SK-N-SH (cell line): ENCODE data around the gene NRARP. TPM values are rescaled to one million over a fixed set of nuclear protein-coding genes. Genes with fewer than 3 reads are reported as not detected.

Source experiments
- CTCF ChIA-PET: fragments of 300-600, 350-600 bp; formaldehyde crosslinking; extraction: SDS; loops from one replicate; lab custom pipeline; 2021; lab: Yijun Ruan, JAX
- POLR2A ChIA-PET: fragments of 350-600 bp; sonication (Branson Sonifier 250); formaldehyde crosslinking; extraction: SDS; loops from one replicate; lab custom pipeline; 2020; ENCODE audit warnings: antibody characterized with exemption, inconsistent platforms; lab: Yijun Ruan, JAX
- DNase-seq: peaks from one replicate; pipeline ENCODE4 v3.0.0; 2012
- H2AFZ ChIP-seq: fragments of 200-600 bp; sonication (generic); 2 replicates; pipeline ENCODE4 v1.8.1; 2016; ENCODE audit warnings: antibody characterized with exemption, mild to moderate bottlenecking, low read depth
- H3F3A ChIP-seq: fragments of 200-600 bp; sonication (generic); replicated peaks from 2 replicates; pipeline ENCODE3; 2016; ENCODE audit warnings: antibody characterized with exemption, mild to moderate bottlenecking; ENCODE audit not compliant: insufficient read depth
- H3K27ac ChIP-seq, 2 experiments: fragments of 200-500 bp in 1 of 2; fragments of 200-600 bp in 1 of 2; sonication (Bioruptor generic) in 1 of 2; sonication (generic), shearing (Covaris generic) in 1 of 2; 2 replicates each; pipeline versions ENCODE4 v1.5.1 to v1.6.1; 2014 to 2016; ENCODE audit warnings: low read depth in 2 of 2, inconsistent platforms in 1 of 2, low read length in 1 of 2, mild to moderate bottlenecking in 1 of 2, mixed read lengths in 1 of 2
- H3K27me3 ChIP-seq: fragments of 200-600 bp; sonication (generic), shearing (Covaris generic); 2 replicates; pipeline ENCODE4 v1.6.1; 2016; ENCODE audit warnings: mixed run types; ENCODE audit not compliant: insufficient read depth
- H3K36me3 ChIP-seq, 2 experiments: fragments of 200-500 bp in 1 of 2; fragments of 200-600 bp in 1 of 2; sonication (Bioruptor generic) in 1 of 2; sonication (generic) in 1 of 2; replicated peaks in 1 of 2; 2 replicates each; pipeline versions ENCODE3 to v1.5.1; 2014 to 2016; ENCODE audit warnings: low read length in 1 of 2, mild to moderate bottlenecking in 1 of 2; ENCODE audit not compliant: insufficient read depth in 2 of 2, control insufficient read depth in 1 of 2
- H3K4me1 ChIP-seq, 2 experiments: fragments of 200-500 bp in 1 of 2; fragments of 200-600 bp in 1 of 2; sonication (Bioruptor generic) in 1 of 2; sonication (generic), shearing (Covaris generic) in 1 of 2; 2 replicates each; pipeline versions ENCODE4 v1.5.1 to v1.6.1; 2014 to 2016; ENCODE audit warnings: low read depth in 1 of 2, low read length in 1 of 2, mixed run types in 1 of 2; ENCODE audit not compliant: insufficient read depth in 2 of 2, control insufficient read depth in 1 of 2
- H3K4me2 ChIP-seq: fragments of 200-600 bp; sonication (generic), shearing (Covaris generic); 2 replicates; pipeline ENCODE4 v1.6.1; 2017; ENCODE audit warnings: mixed run types
- H3K4me3 ChIP-seq, 2 experiments: fragments of 200-500 bp in 1 of 2; fragments of 200-600 bp in 1 of 2; sonication (Bioruptor generic) in 1 of 2; sonication (generic), shearing (Covaris generic) in 1 of 2; 2 replicates each; pipeline versions ENCODE4 v1.5.1 to v1.8.1; 2014 to 2016; ENCODE audit warnings: low read depth in 2 of 2, inconsistent platforms in 1 of 2, low read length in 1 of 2, mild to moderate bottlenecking in 1 of 2, mixed read lengths in 1 of 2, moderate library complexity in 1 of 2
- H3K79me2 ChIP-seq: fragments of 200-600 bp; sonication (generic); 2 replicates; pipeline ENCODE4 v1.8.1; 2017; ENCODE audit warnings: mild to moderate bottlenecking; ENCODE audit not compliant: insufficient read depth
- H3K9ac ChIP-seq: fragments of 200-600 bp; sonication (generic); 2 replicates; pipeline ENCODE4 v1.6.1; 2017; ENCODE audit warnings: mixed run types
- H3K9me2 ChIP-seq: fragments of 200-600 bp; sonication (generic); 2 replicates; pipeline ENCODE4 v1.6.1; 2017; ENCODE audit warnings: mixed run types
- H3K9me3 ChIP-seq: fragments of 200-600 bp; sonication (generic); 2 replicates; pipeline ENCODE4 v1.6.1; 2017; ENCODE audit warnings: mixed run types, mild to moderate bottlenecking, moderate library complexity
- H4K20me1 ChIP-seq: fragments of 200-600 bp; sonication (generic); 2 replicates; pipeline ENCODE4 v1.6.1; 2017; ENCODE audit warnings: mild to moderate bottlenecking, mixed run types; ENCODE audit not compliant: insufficient read depth
- CHD2 ChIP-seq: fragments of 150-350 bp; IDR thresholded peaks from 2 replicates; pipeline ENCODE4 v1.6.1; 2018; ENCODE audit warnings: low read length; ENCODE audit not compliant: partially characterized antibody
- ELF1 ChIP-seq: IDR thresholded peaks from 2 replicates; pipeline ENCODE4 v1.4.0; 2012
- EP300 ChIP-seq, 2 experiments: IDR thresholded peaks; 2 replicates each; pipeline versions ENCODE4 v1.4.0 to v1.6.1; 2012; ENCODE audit warnings: borderline replicate concordance in 1 of 2, low read depth in 1 of 2, low read length in 1 of 2
- EZH2phosphoT487 ChIP-seq: fragments of 200-600 bp; sonication (generic); IDR thresholded peaks from 2 replicates; pipeline ENCODE4 v1.6.1; 2017; ENCODE audit warnings: low read depth, mixed run types, mild to moderate bottlenecking, antibody characterized with exemption, moderate library complexity, borderline replicate concordance
- JUND ChIP-seq: IDR thresholded peaks from 2 replicates; pipeline ENCODE4 v1.4.0; 2012
- MXI1 ChIP-seq: IDR thresholded peaks from 2 replicates; pipeline ENCODE4 v1.6.1; 2012; ENCODE audit warnings: mild to moderate bottlenecking, low read depth, low read length, improper control_type of control experiment
- NFIC ChIP-seq: IDR thresholded peaks from 2 replicates; pipeline ENCODE4 v1.4.0; 2012; ENCODE audit warnings: borderline replicate concordance
- POLR2AphosphoS5 ChIP-seq: IDR thresholded peaks from 2 replicates; pipeline ENCODE4 v1.6.1; 2012; ENCODE audit warnings: low read depth, low read length
- RCOR1 ChIP-seq: fragments of 150-350 bp; IDR thresholded peaks from 2 replicates; pipeline ENCODE4 v1.6.1; 2017; ENCODE audit warnings: antibody characterized with exemption, low read length
- RXRA ChIP-seq: IDR thresholded peaks from 2 replicates; pipeline ENCODE4 v1.4.0; 2012; ENCODE audit warnings: low read depth, mild to moderate bottlenecking, borderline replicate concordance
- SIN3A ChIP-seq: IDR thresholded peaks from 2 replicates; pipeline ENCODE4 v1.6.1; 2012; ENCODE audit warnings: low read depth, mild to moderate bottlenecking, low read length, moderate library complexity, borderline replicate concordance
- SMC3 ChIP-seq: IDR thresholded peaks from 2 replicates; pipeline ENCODE4 v1.6.1; 2012; ENCODE audit warnings: low read depth, low read length, improper control_type of control experiment
- TAF1 ChIP-seq: IDR thresholded peaks from 2 replicates; pipeline ENCODE4 v1.6.1; 2012; ENCODE audit warnings: low read depth, mild to moderate bottlenecking, low read length, moderate library complexity, borderline replicate concordance
- WGBS: methylation state at CpG from one replicate; pipeline ENCODE4 v1.1.6; 2017; ENCODE audit warnings: low lambda C conversion rate; 5-methylcytosine and 5-hydroxymethylcytosine counted together
- polyA plus RNA-seq, 3 experiments: library from polyadenylated mRNA; depleted of rRNA; stranded (reverse); fragments of >200 nt; gene quantifications; 2 replicates each; pipeline ENCODE4 v1.2.3, GENCODE V29; 2012
- TF ChIP-seq, protein P1 (sequence below): IDR thresholded peaks from 2 replicates; pipeline ENCODE4; 2012
- TF ChIP-seq, protein P2 (sequence below): IDR thresholded peaks from 2 replicates; pipeline ENCODE4 v1.6.1; 2012; ENCODE audit warnings: mild to moderate bottlenecking, low read depth, low read length, moderate library complexity
- TF ChIP-seq, protein P3 (sequence below): fragments of 200-600 bp; sonication (generic); IDR thresholded peaks from 2 replicates; pipeline ENCODE4 v1.6.1; 2017; ENCODE audit warnings: antibody characterized with exemption, mild to moderate bottlenecking, moderate library complexity

The NRARP gene
- polyA plus RNA-seq, 1 of the 3 experiments (the other 2 are of a cell fraction), result 3.9 TPM

DNA sequence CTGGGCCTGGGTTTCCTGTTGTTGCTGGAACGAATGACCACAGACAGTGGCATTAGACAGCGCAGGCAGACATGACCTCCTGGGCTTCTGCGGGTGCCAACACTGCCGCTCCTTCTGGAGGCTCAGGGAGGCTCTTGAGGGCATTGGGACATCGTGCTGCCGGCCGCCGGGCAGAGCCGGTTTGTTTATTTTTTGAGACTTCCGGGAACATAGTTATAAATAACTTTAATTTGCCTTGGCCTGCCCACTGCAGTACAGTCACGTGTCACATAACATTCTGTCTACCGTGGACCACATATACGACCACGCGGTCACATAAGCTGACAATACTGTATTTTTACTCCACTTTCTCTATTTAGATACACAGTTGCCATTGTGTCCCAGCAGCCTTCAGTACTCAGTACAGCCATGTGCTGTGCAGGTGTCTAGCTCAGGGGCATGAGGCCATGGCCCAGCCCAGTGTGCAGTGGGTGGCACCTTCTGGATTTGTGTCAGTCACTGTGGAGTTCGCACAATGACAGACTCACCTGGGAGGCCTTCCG, 32.8 kb downstream of the NRARP start:
- TF ChIP-seq JUND, result no peak
- TF ChIP-seq SIN3A, result no peak
- TF ChIP-seq EZH2phosphoT487, result no peak
- TF ChIP-seq, protein P1, sequence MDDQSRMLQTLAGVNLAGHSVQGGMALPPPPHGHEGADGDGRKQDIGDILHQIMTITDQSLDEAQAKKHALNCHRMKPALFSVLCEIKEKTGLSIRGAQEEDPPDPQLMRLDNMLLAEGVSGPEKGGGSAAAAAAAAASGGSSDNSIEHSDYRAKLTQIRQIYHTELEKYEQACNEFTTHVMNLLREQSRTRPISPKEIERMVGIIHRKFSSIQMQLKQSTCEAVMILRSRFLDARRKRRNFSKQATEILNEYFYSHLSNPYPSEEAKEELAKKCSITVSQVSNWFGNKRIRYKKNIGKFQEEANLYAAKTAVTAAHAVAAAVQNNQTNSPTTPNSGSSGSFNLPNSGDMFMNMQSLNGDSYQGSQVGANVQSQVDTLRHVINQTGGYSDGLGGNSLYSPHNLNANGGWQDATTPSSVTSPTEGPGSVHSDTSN, result no peak
- TF ChIP-seq, protein P2, sequence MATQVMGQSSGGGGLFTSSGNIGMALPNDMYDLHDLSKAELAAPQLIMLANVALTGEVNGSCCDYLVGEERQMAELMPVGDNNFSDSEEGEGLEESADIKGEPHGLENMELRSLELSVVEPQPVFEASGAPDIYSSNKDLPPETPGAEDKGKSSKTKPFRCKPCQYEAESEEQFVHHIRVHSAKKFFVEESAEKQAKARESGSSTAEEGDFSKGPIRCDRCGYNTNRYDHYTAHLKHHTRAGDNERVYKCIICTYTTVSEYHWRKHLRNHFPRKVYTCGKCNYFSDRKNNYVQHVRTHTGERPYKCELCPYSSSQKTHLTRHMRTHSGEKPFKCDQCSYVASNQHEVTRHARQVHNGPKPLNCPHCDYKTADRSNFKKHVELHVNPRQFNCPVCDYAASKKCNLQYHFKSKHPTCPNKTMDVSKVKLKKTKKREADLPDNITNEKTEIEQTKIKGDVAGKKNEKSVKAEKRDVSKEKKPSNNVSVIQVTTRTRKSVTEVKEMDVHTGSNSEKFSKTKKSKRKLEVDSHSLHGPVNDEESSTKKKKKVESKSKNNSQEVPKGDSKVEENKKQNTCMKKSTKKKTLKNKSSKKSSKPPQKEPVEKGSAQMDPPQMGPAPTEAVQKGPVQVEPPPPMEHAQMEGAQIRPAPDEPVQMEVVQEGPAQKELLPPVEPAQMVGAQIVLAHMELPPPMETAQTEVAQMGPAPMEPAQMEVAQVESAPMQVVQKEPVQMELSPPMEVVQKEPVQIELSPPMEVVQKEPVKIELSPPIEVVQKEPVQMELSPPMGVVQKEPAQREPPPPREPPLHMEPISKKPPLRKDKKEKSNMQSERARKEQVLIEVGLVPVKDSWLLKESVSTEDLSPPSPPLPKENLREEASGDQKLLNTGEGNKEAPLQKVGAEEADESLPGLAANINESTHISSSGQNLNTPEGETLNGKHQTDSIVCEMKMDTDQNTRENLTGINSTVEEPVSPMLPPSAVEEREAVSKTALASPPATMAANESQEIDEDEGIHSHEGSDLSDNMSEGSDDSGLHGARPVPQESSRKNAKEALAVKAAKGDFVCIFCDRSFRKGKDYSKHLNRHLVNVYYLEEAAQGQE, result no peak
- no peak for TF ChIP-seq RCOR1
- no peak for TF ChIP-seq CHD2
- no peak for TF ChIP-seq RXRA
- no peak for TF ChIP-seq MXI1
- no peak for TF ChIP-seq SMC3
- TF ChIP-seq EP300 (IDR thresholded peaks at IDR 0.05; ENCODE audit: borderline replicate concordance in 1 of 2, low read depth in 1 of 2, low read length in 1 of 2), result no peak
- no peak for TF ChIP-seq POLR2AphosphoS5
- TF ChIP-seq TAF1, result no peak
- TF ChIP-seq, protein P3, sequence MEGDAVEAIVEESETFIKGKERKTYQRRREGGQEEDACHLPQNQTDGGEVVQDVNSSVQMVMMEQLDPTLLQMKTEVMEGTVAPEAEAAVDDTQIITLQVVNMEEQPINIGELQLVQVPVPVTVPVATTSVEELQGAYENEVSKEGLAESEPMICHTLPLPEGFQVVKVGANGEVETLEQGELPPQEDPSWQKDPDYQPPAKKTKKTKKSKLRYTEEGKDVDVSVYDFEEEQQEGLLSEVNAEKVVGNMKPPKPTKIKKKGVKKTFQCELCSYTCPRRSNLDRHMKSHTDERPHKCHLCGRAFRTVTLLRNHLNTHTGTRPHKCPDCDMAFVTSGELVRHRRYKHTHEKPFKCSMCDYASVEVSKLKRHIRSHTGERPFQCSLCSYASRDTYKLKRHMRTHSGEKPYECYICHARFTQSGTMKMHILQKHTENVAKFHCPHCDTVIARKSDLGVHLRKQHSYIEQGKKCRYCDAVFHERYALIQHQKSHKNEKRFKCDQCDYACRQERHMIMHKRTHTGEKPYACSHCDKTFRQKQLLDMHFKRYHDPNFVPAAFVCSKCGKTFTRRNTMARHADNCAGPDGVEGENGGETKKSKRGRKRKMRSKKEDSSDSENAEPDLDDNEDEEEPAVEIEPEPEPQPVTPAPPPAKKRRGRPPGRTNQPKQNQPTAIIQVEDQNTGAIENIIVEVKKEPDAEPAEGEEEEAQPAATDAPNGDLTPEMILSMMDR, result no peak
- TF ChIP-seq NFIC, result no peak
- TF ChIP-seq ELF1, result no peak

More for the DNA sequence above, 32.8 kb downstream of the NRARP start:
- no peak overlapping the region for H3K4me3 ChIP-seq
- no peaks in the 10 kb centered on the region for H3K79me2 ChIP-seq
- H4K20me1 ChIP-seq, result 0 out of 2 replicates have a peak, but pooled peaks cover 3% of the 10 kb centered on the region
- 88% methylated on average over 9 of the region's 17 CpGs for WGBS
- no peak overlapping the region for H2AFZ ChIP-seq
- no peak overlapping the region for H3K27ac ChIP-seq
- ChIA-PET POLR2A (no interaction called here), CTCF (interaction anchor here (0.9 to 1.7 kb wide), 2 partner anchors 18 to 26 kb away, joined by 3 to 6 read pairs; no protein-coding TSS in a partner anchor)
- no peaks in the 10 kb centered on the region for H3K27me3 ChIP-seq
- H3K9me3 ChIP-seq, result no peaks in the 10 kb centered on the region
- peaks cover 3% of the 10 kb centered on the region for H3F3A ChIP-seq
- no peak overlapping the region for H3K9ac ChIP-seq
- no peak for DNase-seq
- peaks cover 19 to 51% of the 10 kb centered on the region in 2 experiments for H3K36me3 ChIP-seq
- H3K4me2 ChIP-seq, result no peak overlapping the region
- H3K4me1 ChIP-seq, result no peaks in the 10 kb centered on the region; a peak in 1 of 4 replicates
- H3K9me2 ChIP-seq, result no peaks in the 10 kb centered on the region
